Measurements from ENCODE around the gene PALLD. TPM values are rescaled to one million over a fixed set of nuclear protein-coding genes. Genes with fewer than 3 reads are reported as not detected.
A peak's percentile ranks its signal among the peaks of the same experiment; 100 is the strongest.

The PALLD gene
- total RNA-seq, 6 experiments from 2014 or later: 7.7 to 81.6 (median 24.8) TPM

DNA sequence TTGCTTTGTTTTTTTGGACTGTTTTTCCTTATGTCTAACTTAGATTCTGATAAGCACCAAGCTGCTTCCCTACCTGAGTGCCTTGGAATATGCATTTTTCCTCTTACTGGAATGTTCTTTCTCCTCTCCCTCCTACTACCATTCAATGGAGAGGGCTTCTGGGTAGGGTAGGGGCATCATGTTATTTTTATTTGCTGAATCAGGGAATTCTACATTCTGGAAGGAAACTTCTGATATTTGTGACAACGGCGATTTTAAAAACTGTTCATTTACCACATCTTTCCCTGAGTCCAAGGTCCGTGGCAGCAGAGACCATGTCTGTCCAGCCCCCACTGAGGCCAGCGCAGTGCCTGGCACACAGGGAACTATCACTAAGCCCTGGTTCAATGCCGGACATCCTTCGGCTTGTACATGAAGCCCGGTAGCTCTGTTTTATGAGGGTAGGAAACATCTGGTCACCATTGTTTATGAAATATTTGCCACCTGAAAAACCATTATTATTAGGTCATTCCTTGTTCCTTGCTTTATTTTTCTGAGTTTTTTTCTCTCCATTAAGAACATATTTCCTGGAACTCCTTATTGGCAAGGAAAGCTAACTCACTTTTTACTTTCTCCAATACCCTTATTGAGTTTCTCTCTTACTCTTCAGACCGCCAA, 57.0 kb downstream of the PALLD start:
- no peaks in the 10 kb centered on the region for H3K27me3 ChIP-seq
- no peak overlapping the region for H3K27ac ChIP-seq
- 81% methylated on average over 5 of the region's 8 CpGs for WGBS (ENCODE audit: insufficient coverage, low coverage, low lambda C conversion rate, missing lambda C conversion rate)
- TF ChIP-seq POLR2A (IDR thresholded peaks at IDR 0.05): no peak
- TF ChIP-seq, protein P1, sequence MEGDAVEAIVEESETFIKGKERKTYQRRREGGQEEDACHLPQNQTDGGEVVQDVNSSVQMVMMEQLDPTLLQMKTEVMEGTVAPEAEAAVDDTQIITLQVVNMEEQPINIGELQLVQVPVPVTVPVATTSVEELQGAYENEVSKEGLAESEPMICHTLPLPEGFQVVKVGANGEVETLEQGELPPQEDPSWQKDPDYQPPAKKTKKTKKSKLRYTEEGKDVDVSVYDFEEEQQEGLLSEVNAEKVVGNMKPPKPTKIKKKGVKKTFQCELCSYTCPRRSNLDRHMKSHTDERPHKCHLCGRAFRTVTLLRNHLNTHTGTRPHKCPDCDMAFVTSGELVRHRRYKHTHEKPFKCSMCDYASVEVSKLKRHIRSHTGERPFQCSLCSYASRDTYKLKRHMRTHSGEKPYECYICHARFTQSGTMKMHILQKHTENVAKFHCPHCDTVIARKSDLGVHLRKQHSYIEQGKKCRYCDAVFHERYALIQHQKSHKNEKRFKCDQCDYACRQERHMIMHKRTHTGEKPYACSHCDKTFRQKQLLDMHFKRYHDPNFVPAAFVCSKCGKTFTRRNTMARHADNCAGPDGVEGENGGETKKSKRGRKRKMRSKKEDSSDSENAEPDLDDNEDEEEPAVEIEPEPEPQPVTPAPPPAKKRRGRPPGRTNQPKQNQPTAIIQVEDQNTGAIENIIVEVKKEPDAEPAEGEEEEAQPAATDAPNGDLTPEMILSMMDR (IDR thresholded peaks at IDR 0.05): no peak
- no peak overlapping the region for H3K4me3 ChIP-seq
- DNase-seq (no peak), ATAC-seq (no peak)
- no peaks in the 10 kb centered on the region for H3K4me1 ChIP-seq
- H3K36me3 ChIP-seq: no peaks in the 10 kb centered on the region
- H3K9me3 ChIP-seq: no peaks in the 10 kb centered on the region
- intact Hi-C loops (cut with DNase I): no loop called here

DNA sequence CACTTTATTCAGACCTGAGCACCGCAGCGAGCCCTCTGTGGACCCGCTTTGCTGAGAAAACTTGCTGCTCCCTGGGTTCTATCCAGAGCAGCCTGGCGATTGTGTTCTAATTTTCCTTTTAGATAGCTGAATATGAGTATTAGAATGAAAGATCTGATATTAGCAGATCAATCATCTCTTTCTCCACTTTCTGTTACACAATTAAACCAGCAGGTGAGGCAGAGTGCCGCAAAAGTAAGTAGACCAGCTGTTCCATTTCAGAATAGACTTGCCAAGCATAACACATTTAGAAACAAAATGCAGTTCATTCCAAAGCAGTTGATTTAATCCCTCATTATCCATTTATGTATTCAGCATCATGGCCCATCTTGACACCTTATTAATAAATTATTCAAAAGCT, 58.6 kb downstream of the PALLD start:
- no peaks in the 10 kb centered on the region for H3K4me1 ChIP-seq
- no peaks in the 10 kb centered on the region for H3K27me3 ChIP-seq
- H3K9me3 ChIP-seq: no peaks in the 10 kb centered on the region
- intact Hi-C loops (cut with DNase I): no loop called here
- TF ChIP-seq, protein P1 (IDR thresholded peaks at IDR 0.05): no peak
- TF ChIP-seq POLR2A (IDR thresholded peaks at IDR 0.05): no peak
- H3K27ac ChIP-seq: no peak overlapping the region
- H3K36me3 ChIP-seq: no peaks in the 10 kb centered on the region
- H3K4me3 ChIP-seq: no peak overlapping the region
- WGBS (ENCODE audit: insufficient coverage, low coverage, low lambda C conversion rate, missing lambda C conversion rate): 76% methylated on average over 3 of the region's 5 CpGs
- ATAC-seq: no peak
- no peak for DNase-seq

DNA sequence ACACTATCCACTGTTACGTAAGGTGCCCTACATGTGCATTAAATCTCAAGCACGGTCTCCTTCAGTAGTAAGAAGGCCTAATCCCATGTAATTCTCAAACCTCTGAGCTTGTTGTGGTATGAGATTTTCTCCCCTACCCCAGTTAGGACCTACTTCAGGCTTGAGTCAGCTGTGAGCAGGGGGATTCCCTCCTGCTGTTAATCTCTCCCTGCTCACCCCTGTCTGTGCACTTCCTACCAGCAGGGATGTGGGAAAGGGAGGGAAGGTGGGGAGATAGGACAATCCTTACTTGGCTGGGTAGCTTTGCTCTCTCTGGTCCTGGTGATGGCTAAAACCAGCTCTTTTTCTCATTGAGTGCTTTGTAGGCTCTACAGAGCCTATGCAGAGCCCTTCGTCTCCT, 60.8 kb downstream of the PALLD start:
- no peaks in the 10 kb centered on the region for H3K4me1 ChIP-seq
- whole genome bisulfite sequencing (ENCODE audit: insufficient coverage, low coverage, low lambda C conversion rate, missing lambda C conversion rate): 73% methylated on average over 2 of the region's 3 CpGs
- no peak for ATAC-seq

DNA sequence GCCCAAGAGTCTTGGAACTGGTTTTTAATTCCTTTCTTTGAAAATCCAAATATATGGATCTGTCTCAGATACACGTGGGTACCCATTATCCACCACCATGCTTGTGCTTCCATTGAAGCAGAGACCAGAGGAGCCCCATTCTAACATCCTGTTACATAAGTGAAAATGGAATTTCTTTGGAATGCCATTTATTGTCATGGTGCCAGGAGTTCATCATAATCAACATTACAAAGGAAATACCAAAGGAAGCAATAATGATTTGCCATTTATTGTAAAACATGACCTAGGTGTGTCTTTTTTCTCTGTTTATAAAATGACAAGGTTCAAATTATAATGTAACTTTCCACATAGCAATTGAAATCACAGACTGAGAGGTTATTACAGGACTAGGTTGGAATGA, 61.7 kb downstream of the PALLD start:
- no peak for TF ChIP-seq POLR2A (IDR thresholded peaks at IDR 0.05)
- TF ChIP-seq, protein P1 (IDR thresholded peaks at IDR 0.05): no peak
- ATAC-seq: peak in 1 of 4 donors; percentile 17
- Histone ChIP-seq H3K4me1 (no peaks in the 10 kb centered on the region), H3K27ac (no peak overlapping the region), H3K4me3 (no peak overlapping the region), H3K9me3 (no peaks in the 10 kb centered on the region), H3K27me3 (no peaks in the 10 kb centered on the region), H3K36me3 (no peaks in the 10 kb centered on the region)
- intact Hi-C loops (cut with DNase I): no loop called here
- DNase-seq: no peak
- WGBS (ENCODE audit: insufficient coverage, low coverage, low lambda C conversion rate, missing lambda C conversion rate): 19% methylated on average over 1 of the region's 1 CpG

More for the DNA sequence above, 60.8 kb downstream of the PALLD start:
- no peaks in the 10 kb centered on the region for H3K27me3 ChIP-seq
- H3K4me3 ChIP-seq: no peak overlapping the region
- no peak for TF ChIP-seq POLR2A (IDR thresholded peaks at IDR 0.05)
- TF ChIP-seq, protein P1 (IDR thresholded peaks at IDR 0.05): no peak
- intact Hi-C loops (cut with DNase I): no loop called here
- no peaks in the 10 kb centered on the region for H3K9me3 ChIP-seq
- no peaks in the 10 kb centered on the region for H3K36me3 ChIP-seq
- DNase-seq: no peak
- no peak overlapping the region for H3K27ac ChIP-seq

All from right lobe of liver (tissue), 6 donors.